Neuron (in vitro differentiated cells): ENCODE data around the gene HOXC11.
A peak's percentile ranks its signal among the peaks of the same experiment; 100 is the strongest.

ENCODE experiments used
- H2AFZ ChIP-seq: one replicate; pipeline ENCODE4 v1.6.1; 2013; ENCODE audit warnings: low read depth, mild to moderate bottlenecking, inconsistent platforms, low read length, moderate library complexity
- H3K27me3 ChIP-seq: one replicate; pipeline ENCODE4 v1.6.1; 2013; ENCODE audit warnings: low read length; ENCODE audit not compliant: insufficient read depth
- H3K36me3 ChIP-seq: one replicate; pipeline ENCODE4 v1.6.1; 2013; ENCODE audit warnings: low read length; ENCODE audit not compliant: insufficient read depth
- H3K4me1 ChIP-seq: one replicate; pipeline ENCODE4 v1.6.1; 2013; ENCODE audit warnings: low read length; ENCODE audit not compliant: insufficient read depth
- H3K4me3 ChIP-seq: 2 replicates; pipeline ENCODE4 v1.5.1; 2013; ENCODE audit warnings: mild to moderate bottlenecking, low read length, moderate library complexity
- H3K9me3 ChIP-seq: one replicate; pipeline ENCODE4 v1.6.1; 2013; ENCODE audit warnings: low read length

HOXC11 gene

GRCh38 chr12:53994009-53994263 lies 21.0 kb downstream of the HOXC11 start:
- peaks cover 7% of the 10 kb centered on the region for H3K4me1 ChIP-seq
- no peak overlapping the region for H2AFZ ChIP-seq
- H3K4me3 ChIP-seq: no peak overlapping the region
- H3K9me3 ChIP-seq: no peaks in the 10 kb centered on the region
- H3K27me3 ChIP-seq: peaks cover 98% of the 10 kb centered on the region
- H3K36me3 ChIP-seq: no peaks in the 10 kb centered on the region

GRCh38 chr12:53994264-53995001 lies 21.5 kb downstream of the HOXC11 start:
- no peak overlapping the region for H3K4me3 ChIP-seq

GRCh38 chr12:53995002-53995377 lies 22.1 kb downstream of the HOXC11 start:
- Histone ChIP-seq H3K4me3 (no peak overlapping the region), H3K4me1 (peaks cover 7% of the 10 kb centered on the region), H3K27me3 (peaks cover 99% of the 10 kb centered on the region), H3K9me3 (no peaks in the 10 kb centered on the region), H2AFZ (no peak overlapping the region), H3K36me3 (no peaks in the 10 kb centered on the region)

More at GRCh38 chr12:53994264-53995001, 21.5 kb downstream of the HOXC11 start:
- Histone ChIP-seq H2AFZ (no peak overlapping the region), H3K27me3 (peaks cover 98% of the 10 kb centered on the region), H3K36me3 (no peaks in the 10 kb centered on the region), H3K4me1 (peaks cover 7% of the 10 kb centered on the region), H3K9me3 (no peaks in the 10 kb centered on the region)

GRCh38 chr12:53995378-53996239 lies 22.7 kb downstream of the HOXC11 start:
- peak overlapping the region; percentile 76 for H2AFZ ChIP-seq
- H3K4me3 ChIP-seq: peak overlapping the region; percentile 22

GRCh38 chr12:53996240-53997203 lies 23.6 kb downstream of the HOXC11 start:
- Histone ChIP-seq H3K4me1 (peaks cover 7% of the 10 kb centered on the region), H2AFZ (no peak overlapping the region), H3K36me3 (no peaks in the 10 kb centered on the region), H3K9me3 (no peaks in the 10 kb centered on the region), H3K27me3 (peaks cover 99% of the 10 kb centered on the region), H3K4me3 (no peak overlapping the region)

More at GRCh38 chr12:53995378-53996239, 22.7 kb downstream of the HOXC11 start:
- Histone ChIP-seq H3K4me1 (peaks cover 7% of the 10 kb centered on the region), H3K36me3 (no peaks in the 10 kb centered on the region), H3K9me3 (no peaks in the 10 kb centered on the region), H3K27me3 (peaks cover 99% of the 10 kb centered on the region)

GRCh38 chr12:53997204-53998109 lies 24.5 kb downstream of the HOXC11 start:
- Histone ChIP-seq H3K4me3 (no peak overlapping the region), H2AFZ (no peak overlapping the region), H3K9me3 (no peaks in the 10 kb centered on the region), H3K36me3 (no peaks in the 10 kb centered on the region), H3K4me1 (peaks cover 7% of the 10 kb centered on the region), H3K27me3 (peaks cover 99% of the 10 kb centered on the region)

GRCh38 chr12:53998110-53998899 lies 25.4 kb downstream of the HOXC11 start:
- Histone ChIP-seq H3K9me3 (no peaks in the 10 kb centered on the region), H3K4me1 (peaks cover 7% of the 10 kb centered on the region), H3K4me3 (no peak overlapping the region), H3K27me3 (peaks cover 100% of the 10 kb centered on the region), H3K36me3 (no peaks in the 10 kb centered on the region), H2AFZ (no peak overlapping the region)

GRCh38 chr12:53998900-53999236 lies 25.9 kb downstream of the HOXC11 start:
- Histone ChIP-seq H3K27me3 (peaks cover 99% of the 10 kb centered on the region), H3K9me3 (no peaks in the 10 kb centered on the region), H2AFZ (no peak overlapping the region), H3K36me3 (no peaks in the 10 kb centered on the region), H3K4me1 (peaks cover 7% of the 10 kb centered on the region), H3K4me3 (no peak overlapping the region)

- peaks cover 99% of the 10 kb centered on the region for H3K27me3 ChIP-seq
- H3K36me3 ChIP-seq: no peaks in the 10 kb centered on the region
- peaks cover 7% of the 10 kb centered on the region for H3K4me1 ChIP-seq
- no peak overlapping the region for H3K4me3 ChIP-seq
- no peaks in the 10 kb centered on the region for H3K9me3 ChIP-seq
- peak overlapping the region; percentile 57 for H2AFZ ChIP-seq
These were observed 26.7 kb downstream of the HOXC11 start for GRCh38 chr12:53999559-54000115.

- H3K4me1 ChIP-seq: peaks cover 3% of the 10 kb centered on the region
- peak within 1 kb of the TSS; percentile 57 for H2AFZ ChIP-seq
- H3K36me3 ChIP-seq: no peaks in the 10 kb centered on the region
- H3K27me3 ChIP-seq: peaks cover 99% of the 10 kb centered on the region
- peak within 1 kb of the TSS; percentile 1 for H3K4me3 ChIP-seq
- no peaks in the 10 kb centered on the region for H3K9me3 ChIP-seq
These were observed 27.5 kb downstream of the HOXC11 start, which contains the start of gene HOXC9 for GRCh38 chr12:54000116-54001114. HOXC9 (plus strand) TSS chr12:54000161; CDS start chr12:54000189, 28 bp downstream.
